WTC11 (cell line): ENCODE results near the gene MRNIP.

Source experiments
- ATF2 ChIP-seq: sonication (generic); formaldehyde crosslinking; IDR thresholded peaks from 2 replicates; pipeline ENCODE4 v1.8.1; 2022; ENCODE audit warnings: low read depth, missing genetic modification reagents, borderline replicate concordance
- ATF6 ChIP-seq: sonication (generic); formaldehyde crosslinking; IDR thresholded peaks from 2 replicates; pipeline ENCODE4 v1.8.1; 2023; ENCODE audit warnings: mild to moderate bottlenecking, missing genetic modification reagents
- CREB1 ChIP-seq: sonication (generic); formaldehyde crosslinking; IDR thresholded peaks from 2 replicates; pipeline ENCODE4 v1.8.0; 2023; ENCODE audit warnings: mild to moderate bottlenecking, missing genetic modification reagents
- CTCF ChIP-seq: fragments of 200-600 bp; IDR thresholded peaks from 2 replicates; pipeline ENCODE4 v1.8.0; 2022; ENCODE audit warnings: antibody characterized with exemption
- E2F5 ChIP-seq: sonication (generic); formaldehyde crosslinking; IDR thresholded peaks from 2 replicates; pipeline ENCODE4 v1.8.1; 2022; ENCODE audit warnings: mild to moderate bottlenecking, moderate library complexity, missing genetic modification reagents
- KAT7 ChIP-seq: sonication (generic); formaldehyde crosslinking; IDR thresholded peaks from 2 replicates; pipeline ENCODE4 v1.8.1; 2023; ENCODE audit warnings: missing genetic modification reagents, mild to moderate bottlenecking, borderline replicate concordance
- MAX ChIP-seq: sonication (generic); formaldehyde crosslinking; IDR thresholded peaks from 2 replicates; pipeline ENCODE4 v1.8.0; 2022; ENCODE audit warnings: mild to moderate bottlenecking, missing genetic modification reagents
- NFE2L1 ChIP-seq: sonication (generic); formaldehyde crosslinking; IDR thresholded peaks from 2 replicates; pipeline ENCODE4 v1.8.1; 2023; ENCODE audit warnings: missing genetic modification reagents
- NFYB ChIP-seq: sonication (generic); formaldehyde crosslinking; conservative IDR thresholded peaks from 2 replicates; pipeline ENCODE4 v1.8.0; 2022; ENCODE audit warnings: low read depth, missing genetic modification reagents
- RELA ChIP-seq: sonication (generic); formaldehyde crosslinking; IDR thresholded peaks from 2 replicates; pipeline ENCODE4 v1.8.1; 2022; ENCODE audit warnings: missing genetic modification reagents, mild to moderate bottlenecking, borderline replicate concordance
- TCF7 ChIP-seq: sonication (generic); formaldehyde crosslinking; IDR thresholded peaks from 2 replicates; pipeline ENCODE4 v1.8.0; 2022; ENCODE audit warnings: mild to moderate bottlenecking, low read depth, missing genetic modification reagents, moderate library complexity
- TEAD4 ChIP-seq: sonication (generic); formaldehyde crosslinking; IDR thresholded peaks from 2 replicates; pipeline ENCODE4 v1.8.0; 2022; ENCODE audit warnings: mild to moderate bottlenecking, missing genetic modification reagents
- ZNF219 ChIP-seq: sonication (generic); formaldehyde crosslinking; IDR thresholded peaks from 2 replicates; pipeline ENCODE4 v1.8.0; 2023; ENCODE audit warnings: missing genetic modification reagents, mild to moderate bottlenecking, borderline replicate concordance
- ZNF423 ChIP-seq: fragments of 250-450 bp; sonication (Bioruptor Pico); IDR thresholded peaks from 2 replicates; pipeline ENCODE4 v2.1.2; 2022; ENCODE audit warnings: mild to moderate bottlenecking, moderate library complexity

GRCh38 chr5:179822059-179822432, 36.6 kb downstream of the MRNIP start:
- no peak for TF ChIP-seq ATF6 (CRISPR knock-in tag)
- TF ChIP-seq CTCF = no peak
- no peak for TF ChIP-seq ZNF423 (CRISPR knock-in tag)
- TF ChIP-seq MAX = no peak
- TF ChIP-seq TEAD4 (CRISPR knock-in tag) = no peak
- no peak for TF ChIP-seq NFYB (CRISPR knock-in tag)
- no peak for TF ChIP-seq RELA
- no peak for TF ChIP-seq KAT7 (CRISPR knock-in tag)
- no peak for TF ChIP-seq ATF2 (CRISPR knock-in tag)
- TF ChIP-seq E2F5 (CRISPR knock-in tag) = no peak
- no peak for TF ChIP-seq TCF7 (CRISPR knock-in tag)
- no peak for TF ChIP-seq CREB1
- TF ChIP-seq NFE2L1 (CRISPR knock-in tag) = no peak
- no peak for TF ChIP-seq ZNF219 (CRISPR knock-in tag)
